CD4-positive, CD25-positive, alpha-beta regulatory T cell (primary cell): ENCODE results near the gene AMZ2. TPM values are rescaled to one million over a fixed set of nuclear protein-coding genes. Genes with fewer than 3 reads are reported as not detected.
"Not testable (repeated sequence)": the region's sequence is repeated elsewhere in the genome, so short reads cannot be mapped to it uniquely, and the experiment has no call there.

Experiments used
- ATAC-seq, 2 donors: fragments of 150-1000 bp; cut with Tn5 transposase; one replicate each; pipeline ENCODE4 v1.10.0; 2021; ENCODE audit warnings: low read depth in 2 of 2, moderate number of reproducible peaks in 2 of 2, moderate library complexity in 1 of 2
- DNase-seq, 3 donors: peaks; one replicate each; pipeline versions ENCODE4 v3.0.0 to v3.0.0-alpha.2; 2012 to 2022; ENCODE audit warnings: mixed read lengths in 1 of 3
- H3K27ac ChIP-seq: one replicate; pipeline ENCODE4 v1.7.0; 2013; ENCODE audit warnings: mild to moderate bottlenecking, low read length; ENCODE audit not compliant: insufficient read depth, poor library complexity, severe bottlenecking
- H3K27me3 ChIP-seq: one replicate; pipeline ENCODE4 v1.7.0; 2013; ENCODE audit warnings: low read length; ENCODE audit not compliant: control insufficient read depth, insufficient read depth
- H3K36me3 ChIP-seq: one replicate; pipeline ENCODE4 v1.7.0; 2013; ENCODE audit warnings: mild to moderate bottlenecking, low read length, moderate library complexity; ENCODE audit not compliant: control insufficient read depth, insufficient read depth
- H3K4me1 ChIP-seq: 2 replicates; pipeline ENCODE4 v1.7.0; 2013; ENCODE audit warnings: mild to moderate bottlenecking, low read length; ENCODE audit not compliant: insufficient read depth, control insufficient read depth, poor library complexity, severe bottlenecking
- H3K4me3 ChIP-seq: one replicate; pipeline ENCODE4 v1.7.0; 2013; ENCODE audit warnings: low read depth, mild to moderate bottlenecking, low read length, moderate library complexity
- H3K9me3 ChIP-seq, 2 experiments: 1 replicate in 1 of 2; 2 replicates in 1 of 2; pipeline ENCODE4 v1.7.0; 2013; ENCODE audit warnings: low read length in 2 of 2, mild to moderate bottlenecking in 1 of 2, moderate library complexity in 1 of 2; ENCODE audit not compliant: control insufficient read depth in 2 of 2
- H3K27ac Mint-ChIP-seq, 3 donors: one replicate each; pipeline ENCODE4 v1.8.0; 2020 to 2022; ENCODE audit warnings: mild to moderate bottlenecking in 3 of 3, mixed read lengths in 3 of 3, moderate library complexity in 2 of 3
- H3K27me3 Mint-ChIP-seq: one replicate; pipeline ENCODE4 v1.8.0; 2022; ENCODE audit warnings: mild to moderate bottlenecking, mixed read lengths
- H3K36me3 Mint-ChIP-seq: one replicate; pipeline ENCODE4 v1.8.0; 2020; ENCODE audit warnings: mixed read lengths
- H3K4me1 Mint-ChIP-seq, 4 donors: one replicate each; pipeline ENCODE4 v1.8.0; 2020 to 2022; ENCODE audit warnings: mixed read lengths in 4 of 4, mild to moderate bottlenecking in 1 of 4
- H3K4me3 Mint-ChIP-seq, 4 donors: one replicate each; pipeline ENCODE4 v1.8.0; 2020 to 2022; ENCODE audit warnings: mild to moderate bottlenecking in 4 of 4, mixed read lengths in 4 of 4, moderate library complexity in 3 of 4
- H3K9me3 Mint-ChIP-seq, 7 donors: one replicate each; pipeline ENCODE4 v1.8.0; 2020 to 2022; ENCODE audit warnings: mixed read lengths in 7 of 7, mild to moderate bottlenecking in 3 of 7, moderate library complexity in 2 of 7
- polyA plus RNA-seq, 4 donors: library from polyadenylated mRNA; unstranded; fragments of 300-500 nt; fragmentation: Illumina TruSeq; gene quantifications; one replicate each; pipeline ENCODE4 v1.2.3, GENCODE V29; 2021
- total RNA-seq: library from RNA; stranded (reverse); gene quantifications from one replicate; pipeline ENCODE4 v1.2.3, GENCODE V29; 2022

AMZ2 gene
- total and polyA plus RNA-seq, 5 donors from 2014 or later = 58.6 to 116 (median 114) TPM

GRCh38 chr17:68256701-68257100 lies 8.9 kb downstream of the AMZ2 start:
- ATAC-seq = not testable (repeated sequence)

DNA sequence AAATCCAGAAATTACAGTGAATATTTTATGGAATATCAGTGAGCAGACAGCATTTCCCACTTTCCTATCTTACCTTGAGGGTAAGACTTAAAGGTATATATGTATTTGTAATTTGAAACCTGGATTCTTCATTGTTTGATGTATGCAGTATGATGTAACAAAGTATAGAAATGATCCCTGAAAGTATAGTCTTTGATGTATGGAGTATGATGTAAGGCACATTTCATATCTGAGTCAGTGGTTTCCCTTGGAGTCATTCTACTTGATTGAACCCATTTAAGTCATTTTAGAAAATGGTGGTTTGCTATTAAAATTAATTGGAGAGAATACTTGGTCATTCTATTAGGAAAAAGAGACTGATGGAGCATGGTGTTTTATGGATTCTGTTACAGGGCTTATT lies 10.1 kb downstream of the AMZ2 start:
- DNase-seq (peak in 1 of 3 donors; percentile 25), ATAC-seq (no peak)
- H3K36me3 ChIP-seq = no peaks in the 10 kb centered on the region
- H3K4me3 ChIP-seq = no peak overlapping the region
- no peaks in the 10 kb centered on the region for H3K9me3 ChIP-seq
- Mint-ChIP-seq H3K9me3 (no peaks in the 10 kb centered on the region), H3K27ac (peak overlapping the region; percentile 87 to 93 (median 91)), H3K36me3 (peaks cover 34% of the 10 kb centered on the region), H3K4me3 (peak overlapping the region in 3 of 4 donors; percentile 23 to 47 (median 39)), H3K27me3 (no peaks in the 10 kb centered on the region), H3K4me1 (peaks cover 34 to 81% (median 68%) of the 10 kb centered on the region in 4 donors)
- H3K27ac ChIP-seq = peak overlapping the region; percentile 96
- peaks cover 75% of the 10 kb centered on the region for H3K4me1 ChIP-seq
- no peaks in the 10 kb centered on the region for H3K27me3 ChIP-seq

More at GRCh38 chr17:68256701-68257100, 8.9 kb downstream of the AMZ2 start:
- not testable (repeated sequence) for H3K9me3 ChIP-seq, H3K9me3 Mint-ChIP-seq, H3K36me3 ChIP-seq, H3K27me3 Mint-ChIP-seq, DNase-seq, H3K27me3 ChIP-seq
- H3K27ac Mint-ChIP-seq = peak overlapping the region; percentile 87 to 93 (median 91)
- peaks cover 34% of the 10 kb centered on the region for H3K36me3 Mint-ChIP-seq
- Histone ChIP-seq H3K4me3 (peak overlapping the region; percentile 61), H3K4me1 (peaks cover 80% of the 10 kb centered on the region), H3K27ac (peak overlapping the region; percentile 96)
- H3K4me1 Mint-ChIP-seq = peaks cover 32 to 86% (median 68%) of the 10 kb centered on the region in 4 donors
- peak overlapping the region; percentile 22 to 69 (median 51) for H3K4me3 Mint-ChIP-seq

DNA sequence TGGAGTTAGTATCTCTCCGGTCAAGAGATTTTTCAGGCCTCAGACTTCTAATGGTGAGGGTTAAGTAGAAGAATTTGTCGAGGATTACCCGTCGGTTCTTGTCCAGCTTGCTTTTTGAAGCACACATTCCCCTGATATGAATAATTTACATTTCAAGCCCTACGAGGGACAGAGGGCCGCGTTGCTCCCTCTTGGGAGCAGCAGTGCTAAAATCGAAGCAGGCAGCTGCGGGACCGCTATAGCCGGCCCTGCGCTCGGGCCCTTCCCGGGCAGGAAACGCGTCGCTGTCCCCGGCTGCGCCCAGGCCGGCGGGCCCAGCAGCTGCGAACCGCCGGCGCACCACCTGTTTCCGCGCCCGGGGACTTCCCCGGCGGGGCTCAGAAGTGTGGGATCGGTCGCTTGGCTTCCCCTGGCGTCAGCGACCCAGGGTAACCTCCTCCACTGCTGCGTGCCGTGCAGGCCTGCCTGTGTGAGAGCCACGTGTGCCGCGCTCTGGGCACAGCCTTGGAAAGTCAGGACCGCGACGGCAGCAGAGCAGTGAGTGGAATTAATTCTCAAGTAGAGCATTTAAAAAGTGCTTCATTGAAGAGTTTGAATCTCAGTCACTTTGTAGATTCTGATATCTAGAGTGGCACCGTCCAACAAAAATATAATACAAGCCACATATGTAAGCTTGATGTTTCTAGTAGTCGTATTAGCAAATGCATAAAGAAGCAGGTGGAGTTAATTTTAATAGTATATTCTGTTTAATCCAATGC lies 11.2 kb downstream of the AMZ2 start:
- not testable (repeated sequence) for H3K9me3 Mint-ChIP-seq, H3K27me3 Mint-ChIP-seq, H3K9me3 ChIP-seq, H3K36me3 ChIP-seq, H3K27me3 ChIP-seq
- Mint-ChIP-seq H3K36me3 (peaks cover 26% of the 10 kb centered on the region), H3K4me3 (peak overlapping the region; percentile 52 to 82 (median 78)), H3K27ac (peak overlapping the region; percentile 86 to 97 (median 91)), H3K4me1 (peaks cover 30 to 75% (median 61%) of the 10 kb centered on the region in 4 donors)
- peak; percentile 93 to 94 for ATAC-seq
- DNase-seq = peak; percentile 76 to 90 (median 80)
- peak overlapping the region; percentile 71 for H3K4me3 ChIP-seq
- peaks cover 67% of the 10 kb centered on the region for H3K4me1 ChIP-seq
- peak overlapping the region; percentile 96 for H3K27ac ChIP-seq

DNA sequence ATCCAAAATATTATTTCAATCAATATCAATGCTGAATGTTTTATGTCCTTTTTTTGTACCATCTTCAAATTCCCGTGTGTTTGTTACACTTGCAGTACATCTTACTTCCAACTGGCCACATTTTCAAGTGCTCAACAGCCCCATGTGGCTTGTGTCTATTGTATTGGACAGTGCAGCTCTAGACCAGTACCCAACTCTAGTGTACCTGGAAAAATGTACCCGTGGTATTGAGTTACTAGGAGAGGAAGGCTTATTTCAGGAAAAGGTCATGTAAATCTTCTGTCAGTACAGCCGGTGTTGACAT lies 11.8 kb downstream of the AMZ2 start:
- peaks cover 24% of the 10 kb centered on the region for H3K36me3 Mint-ChIP-seq
- DNase-seq, H3K9me3 Mint-ChIP-seq, H3K9me3 ChIP-seq, H3K27me3 Mint-ChIP-seq, H3K36me3 ChIP-seq, H3K27me3 ChIP-seq, ATAC-seq: not testable (repeated sequence)
- H3K4me3 Mint-ChIP-seq = peak overlapping the region in 3 of 4 donors; percentile 52 to 82 (median 80)
- Histone ChIP-seq H3K4me1 (peaks cover 62% of the 10 kb centered on the region), H3K27ac (peak overlapping the region; percentile 96), H3K4me3 (peak overlapping the region; percentile 61)
- peaks cover 25 to 70% (median 56%) of the 10 kb centered on the region in 4 donors for H3K4me1 Mint-ChIP-seq
- H3K27ac Mint-ChIP-seq = peak overlapping the region; percentile 63 to 97 (median 91)

DNA sequence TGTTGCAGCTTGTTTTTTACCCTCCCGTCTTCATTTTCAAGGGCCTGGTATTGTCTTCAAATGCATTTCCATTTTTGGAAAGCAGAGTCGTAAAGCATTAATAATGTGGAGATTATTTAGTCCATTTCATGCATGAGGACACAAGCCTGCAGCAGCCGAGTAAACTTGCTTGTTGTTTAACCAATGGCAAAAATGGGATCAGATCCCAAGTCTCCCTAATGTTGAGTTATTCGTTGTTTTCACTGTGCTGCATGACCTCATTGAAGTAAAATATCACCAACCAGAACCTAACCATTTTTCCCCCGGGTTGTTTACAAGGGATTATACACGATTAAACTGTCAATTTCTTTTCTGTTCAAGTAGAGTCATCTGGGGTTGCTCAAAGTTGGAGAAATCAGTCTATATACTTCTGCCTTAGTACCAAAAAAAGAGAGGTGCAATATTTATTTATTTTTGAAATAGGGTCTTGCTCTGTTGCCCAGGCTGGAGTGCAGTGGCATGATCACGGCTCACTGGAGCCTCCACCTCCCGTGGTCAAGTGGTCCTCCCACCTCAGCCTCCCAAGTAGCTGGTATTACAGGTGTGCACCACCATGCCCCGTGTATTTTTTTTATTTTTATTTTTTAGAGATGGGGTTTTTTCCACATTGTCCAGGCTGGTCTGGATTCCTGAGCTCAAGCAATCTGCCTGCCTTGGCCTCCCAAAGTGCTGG lies 12.4 kb downstream of the AMZ2 start:
- peak overlapping the region in 3 of 4 donors; percentile 55 to 82 (median 80) for H3K4me3 Mint-ChIP-seq
- H3K27ac ChIP-seq = peak overlapping the region; percentile 96
- no peak for DNase-seq

GRCh38 chr17:68262467-68262866 lies 14.6 kb downstream of the AMZ2 start:
- not testable (repeated sequence) for H3K27me3 ChIP-seq, H3K27ac ChIP-seq, H3K9me3 ChIP-seq, H3K27me3 Mint-ChIP-seq, ATAC-seq, H3K4me3 ChIP-seq, H3K36me3 Mint-ChIP-seq, H3K9me3 Mint-ChIP-seq, DNase-seq, H3K36me3 ChIP-seq
- Mint-ChIP-seq H3K27ac (peak overlapping the region in 2 of 3 donors; percentile 52 to 64), H3K4me3 (peak overlapping the region in 1 of 4 donors; percentile 76), H3K4me1 (peaks cover 13 to 47% (median 35%) of the 10 kb centered on the region in 4 donors)
- H3K4me1 ChIP-seq = peaks cover 33% of the 10 kb centered on the region

More for the DNA sequence above, 12.4 kb downstream of the AMZ2 start:
- Mint-ChIP-seq H3K9me3 (no peaks in the 10 kb centered on the region), H3K27me3 (no peaks in the 10 kb centered on the region), H3K27ac (peak overlapping the region; percentile 38 to 97 (median 91)), H3K4me1 (peaks cover 22 to 63% (median 50%) of the 10 kb centered on the region in 4 donors), H3K36me3 (peaks cover 23% of the 10 kb centered on the region)
- Histone ChIP-seq H3K9me3 (no peaks in the 10 kb centered on the region), H3K27me3 (no peaks in the 10 kb centered on the region), H3K4me1 (peaks cover 56% of the 10 kb centered on the region), H3K4me3 (peak overlapping the region; percentile 29), H3K36me3 (no peaks in the 10 kb centered on the region)
- no peak for ATAC-seq

DNA sequence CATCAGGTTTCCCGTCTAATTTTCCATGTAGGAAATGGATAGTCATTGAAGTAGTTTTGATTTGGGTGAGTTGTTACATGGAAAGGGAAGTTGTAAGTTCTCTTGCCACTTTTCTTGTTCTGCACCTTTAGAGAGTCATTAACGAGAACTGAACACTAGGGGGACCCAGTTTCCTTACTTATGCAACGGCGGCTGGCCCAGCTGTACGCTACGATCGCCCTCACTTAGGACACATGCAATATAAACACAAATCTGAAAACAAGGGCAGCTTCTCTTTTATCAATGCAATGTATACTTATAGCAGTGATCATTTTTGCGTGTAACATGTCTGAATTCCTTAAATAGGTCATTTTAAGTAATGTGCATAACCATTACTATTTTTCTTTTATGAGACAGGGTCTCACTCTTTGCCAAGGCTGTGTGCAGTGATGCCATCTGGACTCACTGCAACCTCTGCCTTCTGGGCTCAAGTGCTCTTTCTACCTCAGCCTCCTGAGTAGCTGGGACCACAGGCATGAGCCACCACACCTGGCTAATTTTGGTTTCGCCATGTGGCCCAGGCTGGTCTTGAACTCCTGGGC lies 15.3 kb downstream of the AMZ2 start:
- peak; percentile 37 to 40 for ATAC-seq

More for the DNA sequence above, 15.3 kb downstream of the AMZ2 start:
- H3K27me3 ChIP-seq, H3K9me3 Mint-ChIP-seq, H3K9me3 ChIP-seq, H3K36me3 Mint-ChIP-seq, H3K27ac ChIP-seq, H3K27me3 Mint-ChIP-seq: not testable (repeated sequence)
- H3K36me3 ChIP-seq = peaks cover 12% of the 10 kb centered on the region
- Mint-ChIP-seq H3K4me3 (peak overlapping the region in 1 of 4 donors; percentile 76), H3K27ac (peak overlapping the region; percentile 44 to 69 (median 64)), H3K4me1 (peaks cover 13 to 44% (median 31%) of the 10 kb centered on the region in 4 donors)
- peak; percentile 24 to 72 (median 41) for DNase-seq
- H3K4me3 ChIP-seq = peak overlapping the region; percentile 13
- peaks cover 26% of the 10 kb centered on the region for H3K4me1 ChIP-seq
